Kidney (tissue), 14 donors: ENCODE data around the gene SORCS2. TPM values are rescaled to one million over a fixed set of nuclear protein-coding genes. Genes with fewer than 3 reads are reported as not detected.

ENCODE experiments used
- DNase-seq, 5 donors: peaks; one replicate each; pipeline ENCODE4 v3.0.0-alpha.2; 2013 to 2020
- FAIRE-seq: peaks from 2 replicates; lab custom pipeline; 2012; peaks lifted over from hg19 to GRCh38; lab: Jason Lieb, UNC
- H3K27ac ChIP-seq, 2 donors: one replicate each; pipeline ENCODE4 v1.7.0; 2013; ENCODE audit warnings: low read depth in 2 of 2, low read length in 2 of 2, inconsistent platforms in 1 of 2
- H3K27me3 ChIP-seq: one replicate; pipeline ENCODE4 v1.7.1; 2013; ENCODE audit warnings: low read length, inconsistent platforms; ENCODE audit not compliant: control insufficient read depth, insufficient read depth
- H3K36me3 ChIP-seq, 3 donors: one replicate each; pipeline versions ENCODE4 v1.7.0 to v1.7.1; 2013; ENCODE audit warnings: low read length in 3 of 3, control low read depth in 1 of 3, inconsistent platforms in 1 of 3; ENCODE audit not compliant: insufficient read depth in 3 of 3, control insufficient read depth in 2 of 3
- H3K4me1 ChIP-seq, 3 donors: one replicate each; pipeline versions ENCODE4 v1.7.0 to v1.7.1; 2013; ENCODE audit warnings: low read length in 3 of 3, inconsistent platforms in 1 of 3, low read depth in 1 of 3; ENCODE audit not compliant: control insufficient read depth in 2 of 3, insufficient read depth in 2 of 3
- H3K4me3 ChIP-seq, 3 donors: one replicate each; pipeline versions ENCODE4 v1.7.0 to v1.8.1; 2013; ENCODE audit warnings: low read length in 3 of 3, control low read depth in 1 of 3, inconsistent platforms in 1 of 3
- H3K9ac ChIP-seq, 3 donors: one replicate each; pipeline versions ENCODE4 v1.7.0 to v1.7.1; 2013; ENCODE audit warnings: low read length in 3 of 3, control low read depth in 1 of 3, inconsistent platforms in 1 of 3
- H3K9me3 ChIP-seq, 3 donors: one replicate each; pipeline versions ENCODE4 v1.7.0 to v1.7.1; 2013; ENCODE audit warnings: low read length in 3 of 3, control low read depth in 1 of 3, inconsistent platforms in 1 of 3; ENCODE audit not compliant: control insufficient read depth in 2 of 3, insufficient read depth in 1 of 3
- CTCF ChIP-seq: IDR thresholded peaks from 3 replicates; pipeline ENCODE4 v1.5.1; 2012; ENCODE audit warnings: mild to moderate bottlenecking, moderate library complexity, borderline replicate concordance; ENCODE audit not compliant: insufficient read depth; ENCODE audit errors: extremely low read depth
- intact Hi-C: fragments of 100-400 bp; cut with DNase I; formaldehyde crosslinking; loops from one replicate; pipeline ENCODE4 v1.11.1; 2022
- polyA plus RNA-seq: library from polyadenylated mRNA; stranded (reverse); fragments of 350-450 nt; fragmentation: Illumina TruSeq; extraction: RNeasy Lipid Tissue Mini Kit (QIAGEN cat#74804); gene quantifications from one replicate; pipeline ENCODE4 v1.2.3, GENCODE V29; 2014; ENCODE audit warnings: low read depth, low replicate concordance; ENCODE audit not compliant: insufficient read depth
- total RNA-seq: library from RNA; stranded (reverse); fragmentation: NEBNext Ultra II Directional; extraction: Animal tissue kit (Norgen Biotek cat#: 25700); gene quantifications from one replicate; pipeline ENCODE4 v1.2.1, GENCODE V29; 2021
- donor health status: control.
- donor health status: control.
- donor health status: control.
- donor health status: control.
- donor health status: control.
- donor health status: DM: yes; HTN: yes; CAD: no.
- donor health status: Normal renal cell carcinoma (clear cell type).

Gene SORCS2
- total and polyA plus RNA-seq, 2 donors from 2014 or later, result 6.1 to 9.1 TPM

- no peaks in the 10 kb centered on the region for H3K9me3 ChIP-seq
- FAIRE-seq, result no peak
- no peak overlapping the region for H3K27ac ChIP-seq
- DNase-seq, result peak in 4 of 5 donors; percentile 65 to 80 (median 68)
- H3K4me3 ChIP-seq, result peak overlapping the region in 2 of 3 donors; percentile 30 to 44
- H3K27me3 ChIP-seq, result peaks cover 6% of the 10 kb centered on the region
- TF ChIP-seq CTCF, result no peak
- no peaks in the 10 kb centered on the region for H3K36me3 ChIP-seq
- peak overlapping the region in 1 of 3 donors; percentile 34 for H3K9ac ChIP-seq
- intact Hi-C loops, result loop anchor here (10.0 kb wide), 1 partner anchor 102 kb away; no protein-coding TSS in a partner anchor
- peaks cover 0 to 6% (median 0%) of the 10 kb centered on the region in 3 donors for H3K4me1 ChIP-seq
These were observed 956 bp downstream of the SORCS2 start for GRCh38 chr4:7193030-7193958.

GRCh38 chr4:7194251-7195140 lies 2.2 kb downstream of the SORCS2 start:
- Histone ChIP-seq H3K4me3 (no peak overlapping the region), H3K4me1 (peaks cover 0 to 6% (median 0%) of the 10 kb centered on the region in 3 donors), H3K9ac (no peak overlapping the region), H3K36me3 (no peaks in the 10 kb centered on the region), H3K9me3 (no peaks in the 10 kb centered on the region), H3K27ac (no peak overlapping the region), H3K27me3 (peaks cover 6% of the 10 kb centered on the region)
- intact Hi-C loops, result loop anchor here (10.0 kb wide), 1 partner anchor 100 kb away; no protein-coding TSS in a partner anchor
- FAIRE-seq, result no peak
- TF ChIP-seq CTCF, result peak; percentile 41
- peak in 3 of 5 donors; percentile 30 to 64 (median 56) for DNase-seq

GRCh38 chr4:7195141-7195515 lies 2.8 kb downstream of the SORCS2 start:
- DNase-seq (no peak), FAIRE-seq (no peak)

More at GRCh38 chr4:7195141-7195515, 2.8 kb downstream of the SORCS2 start:
- intact Hi-C loops, result loop anchor here (10.0 kb wide), 1 partner anchor 100 kb away; no protein-coding TSS in a partner anchor
- Histone ChIP-seq H3K9me3 (no peaks in the 10 kb centered on the region), H3K4me3 (no peak overlapping the region), H3K9ac (no peak overlapping the region), H3K27me3 (peaks cover 3% of the 10 kb centered on the region), H3K27ac (no peak overlapping the region), H3K36me3 (no peaks in the 10 kb centered on the region), H3K4me1 (peaks cover 0 to 6% (median 0%) of the 10 kb centered on the region in 3 donors)
- no peak for TF ChIP-seq CTCF
